SIG-M5 treated with dmso at 0.1 percent for 504 hours (cell line): ENCODE results near the gene SLIT3.

ENCODE experiments used
- DNase-seq: peaks from one replicate; lab custom pipeline; 2025; ENCODE audit not compliant: unreplicated experiment; lab: John Stamatoyannopoulos, UW

Gene SLIT3

DNA sequence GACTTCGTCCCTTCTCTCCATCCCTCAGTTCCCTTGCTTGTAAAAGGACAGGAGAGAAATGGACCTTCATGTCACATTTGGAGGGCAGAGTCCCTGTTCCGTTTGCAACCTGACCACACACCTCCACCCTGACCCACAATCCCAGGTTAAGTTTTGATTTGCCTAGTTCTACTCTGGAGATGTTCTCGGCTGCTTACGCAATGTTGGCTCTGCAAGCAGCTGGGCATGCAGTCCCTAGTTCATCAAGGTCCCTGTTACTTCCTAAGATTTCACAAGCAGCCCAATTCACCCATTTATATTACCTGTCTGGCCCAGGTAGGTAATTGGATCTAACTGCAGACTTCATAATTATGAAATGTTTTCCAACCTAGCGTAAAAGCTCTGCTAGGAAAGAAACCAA is 28.8 kb downstream of the SLIT3 start:
- no peak for DNase-seq

DNA sequence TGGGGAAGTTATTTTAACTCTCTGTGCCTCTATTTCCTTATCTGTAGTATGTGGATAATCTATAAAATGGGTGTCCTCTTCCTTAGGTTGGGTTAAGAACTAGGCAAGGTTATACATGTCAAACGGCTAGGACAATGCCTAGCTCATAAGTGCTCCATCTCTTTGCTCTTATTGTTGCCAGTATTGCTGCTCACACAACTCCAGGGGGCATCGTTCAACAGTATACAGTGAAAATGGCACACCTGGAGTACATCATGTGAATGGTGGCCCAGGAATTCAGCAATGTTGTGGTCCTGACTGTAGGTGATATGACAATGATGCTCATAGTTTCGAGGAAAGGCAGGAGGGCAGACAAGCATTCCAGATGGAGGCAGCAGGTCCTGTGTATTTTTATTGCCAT is 30.1 kb downstream of the SLIT3 start:
- no peak for DNase-seq

DNA sequence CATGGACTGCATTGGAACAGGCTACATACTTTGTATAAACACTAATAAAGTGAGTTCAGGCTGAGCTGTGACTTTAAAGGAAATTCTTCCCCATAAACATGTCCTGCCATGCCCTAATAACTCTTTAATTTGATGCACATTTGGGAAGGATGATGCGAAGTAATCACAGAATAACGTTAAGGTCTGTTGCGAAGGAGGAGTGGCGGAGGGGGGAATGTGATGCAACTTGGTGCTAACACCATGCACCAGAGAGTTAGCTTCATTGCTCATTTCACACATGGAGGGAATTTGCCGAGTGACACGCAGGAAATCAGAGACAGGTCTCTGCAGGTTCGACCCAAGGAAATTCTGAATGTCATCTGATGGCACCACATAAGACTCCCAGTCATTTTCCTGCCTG is 32.9 kb downstream of the SLIT3 start:
- DNase-seq = no peak

DNA sequence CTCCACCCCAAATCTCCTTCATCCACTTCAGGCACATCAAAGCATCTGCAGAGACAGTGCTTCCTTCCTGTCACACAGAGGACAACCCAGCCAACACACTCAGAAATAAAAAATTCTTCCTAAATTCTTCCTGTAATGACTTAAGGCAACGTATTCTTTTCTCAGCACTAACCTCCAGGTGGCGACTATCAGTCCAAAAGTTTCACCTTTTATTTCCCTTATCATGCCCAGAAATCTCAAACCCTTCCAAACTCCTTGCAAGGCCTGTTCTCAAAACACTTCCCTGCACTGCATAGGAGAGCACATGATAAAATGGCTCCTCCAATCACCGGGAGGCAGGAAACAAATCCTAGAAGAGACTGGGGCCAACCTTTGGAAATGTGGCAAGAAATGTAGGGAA is 35.1 kb downstream of the SLIT3 start:
- DNase-seq = peak; percentile 5

DNA sequence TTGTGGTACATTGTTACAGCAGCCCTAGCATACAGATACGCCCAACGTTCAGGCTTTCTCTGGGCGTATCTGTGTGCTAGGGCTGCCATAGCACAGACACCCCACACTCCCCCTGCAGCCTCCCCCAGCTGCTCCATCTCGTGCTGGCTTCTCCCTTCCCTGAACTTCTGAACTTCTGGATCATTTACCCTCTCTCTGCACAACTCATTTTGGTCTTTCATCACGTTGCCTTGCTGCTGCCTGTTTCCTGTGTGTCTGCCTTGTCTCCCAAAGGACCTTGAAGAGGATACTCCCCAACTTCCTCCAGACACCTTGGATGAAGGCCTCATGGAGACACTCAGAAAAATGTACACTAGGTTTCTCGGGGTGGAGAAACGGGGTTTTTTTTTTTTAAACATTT is 37.3 kb downstream of the SLIT3 start:
- DNase-seq = no peak

DNA sequence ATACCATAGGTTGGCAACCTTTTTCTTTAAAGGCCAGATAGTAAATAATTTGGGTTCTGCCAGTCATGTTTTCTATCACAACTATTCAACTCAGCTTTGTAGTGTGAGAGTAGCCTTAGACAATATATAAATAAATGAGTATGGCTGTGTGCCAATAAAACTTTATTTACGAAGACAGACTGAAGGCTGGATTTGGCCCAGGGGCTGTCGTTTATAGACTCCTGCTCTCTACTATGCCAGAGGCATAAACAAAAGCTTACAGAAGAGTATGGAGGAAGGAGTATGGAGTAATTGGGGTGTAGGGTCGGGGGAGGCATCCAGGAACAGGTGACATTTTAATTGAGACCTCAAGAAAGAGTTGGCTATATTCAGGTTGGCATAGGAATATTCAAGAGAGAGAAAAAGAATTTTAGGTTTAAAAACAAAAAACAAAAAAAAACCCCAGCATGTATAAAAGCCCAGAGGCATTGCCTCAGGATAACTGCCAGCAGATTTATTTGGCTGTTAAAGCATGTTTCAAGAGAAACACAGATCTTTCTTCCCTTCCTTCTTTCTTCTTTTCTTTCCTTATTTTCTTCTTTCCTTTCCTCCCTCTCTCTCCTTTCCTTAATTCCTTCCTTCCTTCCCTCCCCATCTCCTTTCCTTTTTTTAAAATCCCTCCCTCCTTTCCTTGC is 39.9 kb downstream of the SLIT3 start:
- no peak for DNase-seq

DNA sequence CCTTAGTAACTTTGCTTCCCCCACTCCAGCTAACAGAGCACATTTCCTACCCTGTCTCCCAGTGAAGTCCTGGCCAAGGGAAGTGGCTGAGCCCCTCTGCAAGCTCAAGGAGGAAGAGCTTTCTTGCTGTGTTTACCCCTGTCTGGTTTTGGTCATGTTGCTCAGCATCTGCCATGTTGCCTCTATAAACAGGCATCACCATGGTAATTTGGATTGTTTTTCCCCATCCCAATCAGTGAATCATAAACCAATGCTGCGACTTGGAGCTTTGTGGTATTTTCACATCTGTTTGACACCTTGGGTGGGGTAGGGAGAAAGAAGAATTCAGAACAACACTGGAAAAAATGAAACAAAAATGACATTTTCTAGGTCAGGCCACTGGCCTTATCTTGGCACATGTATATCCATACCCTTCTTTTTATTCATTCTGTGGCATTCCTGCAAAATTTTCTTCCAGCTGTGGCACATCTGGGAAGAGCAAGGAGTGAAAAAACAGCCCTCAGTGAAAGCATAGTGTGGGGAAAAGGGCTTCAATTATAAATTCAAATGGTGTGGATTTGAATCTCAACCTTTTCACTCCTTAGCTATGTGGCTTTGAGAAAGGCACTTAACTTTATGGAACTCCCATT is 42.5 kb downstream of the SLIT3 start:
- no peak for DNase-seq

DNA sequence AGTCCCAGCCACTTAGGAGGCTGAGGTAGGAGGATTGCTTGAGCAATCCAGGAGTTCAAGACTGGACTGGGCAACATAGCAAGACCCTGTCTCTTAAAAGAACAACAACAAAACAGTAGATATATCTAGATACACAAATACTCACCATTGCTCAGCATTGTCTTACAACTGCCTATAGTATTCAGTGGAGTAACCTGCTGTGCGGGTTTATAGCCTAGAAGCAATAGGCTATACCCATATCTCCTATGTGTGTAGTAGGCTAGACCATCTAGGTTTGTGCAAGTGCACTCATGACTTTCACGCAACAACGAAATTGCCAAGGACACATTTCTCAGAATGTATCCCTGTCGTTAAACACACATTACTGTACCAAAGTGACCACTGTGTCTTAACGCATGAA is 44.7 kb downstream of the SLIT3 start:
- DNase-seq = no peak

DNA sequence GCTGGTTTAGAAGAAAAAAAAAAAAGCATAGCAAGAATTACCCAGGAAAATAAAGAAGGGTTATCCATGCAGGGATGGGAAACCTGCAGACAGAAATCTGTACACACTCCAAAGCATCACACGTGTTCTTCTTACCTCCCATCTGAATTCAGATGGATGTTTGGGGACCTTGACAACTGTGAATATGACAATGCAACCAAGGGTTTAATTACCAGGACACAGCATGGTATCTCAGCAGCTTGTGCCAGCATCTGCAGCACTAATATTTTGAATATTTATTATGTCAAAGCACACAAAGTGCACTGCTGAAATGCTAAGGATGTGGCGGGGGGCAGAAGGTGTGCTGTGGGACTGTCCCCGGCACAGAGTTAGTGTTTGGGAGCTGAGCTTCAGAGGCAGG is 47.9 kb downstream of the SLIT3 start:
- no peak for DNase-seq

DNA sequence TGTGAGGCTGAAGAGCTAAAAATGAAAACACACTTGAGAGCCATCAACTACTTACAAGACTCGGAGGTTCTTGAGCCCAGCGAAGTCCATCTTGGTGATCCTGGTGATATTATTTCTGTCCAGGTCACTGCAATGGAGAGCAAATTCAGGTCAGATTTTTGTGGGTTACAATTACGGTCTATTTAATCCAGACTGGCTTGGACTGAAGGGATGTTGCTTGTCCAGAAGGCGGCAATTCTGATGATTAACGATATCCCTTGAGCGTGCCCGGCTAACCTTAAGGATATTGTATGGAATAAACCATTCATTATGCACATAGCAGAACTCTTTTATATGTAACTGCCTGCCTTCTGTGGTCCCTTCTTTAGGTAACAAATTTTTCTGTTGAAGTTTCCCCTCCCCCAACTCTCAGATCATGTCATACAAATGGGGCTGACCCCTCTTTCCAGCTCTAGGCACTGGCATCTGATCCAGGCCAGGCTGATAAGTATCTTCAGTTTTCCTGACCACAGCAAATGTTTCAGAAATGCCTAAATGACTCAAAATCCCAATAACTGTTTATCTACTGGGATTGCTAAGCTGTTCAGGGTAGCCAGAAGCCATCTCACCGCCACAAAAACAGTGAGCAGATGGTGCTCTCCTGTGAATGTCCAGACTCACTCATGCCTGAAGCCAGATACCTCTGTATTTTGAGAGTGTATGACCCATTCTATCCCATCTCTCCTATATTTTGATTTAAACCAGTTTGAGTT is 49.4 kb downstream of the SLIT3 start:
- no peak for DNase-seq

DNA sequence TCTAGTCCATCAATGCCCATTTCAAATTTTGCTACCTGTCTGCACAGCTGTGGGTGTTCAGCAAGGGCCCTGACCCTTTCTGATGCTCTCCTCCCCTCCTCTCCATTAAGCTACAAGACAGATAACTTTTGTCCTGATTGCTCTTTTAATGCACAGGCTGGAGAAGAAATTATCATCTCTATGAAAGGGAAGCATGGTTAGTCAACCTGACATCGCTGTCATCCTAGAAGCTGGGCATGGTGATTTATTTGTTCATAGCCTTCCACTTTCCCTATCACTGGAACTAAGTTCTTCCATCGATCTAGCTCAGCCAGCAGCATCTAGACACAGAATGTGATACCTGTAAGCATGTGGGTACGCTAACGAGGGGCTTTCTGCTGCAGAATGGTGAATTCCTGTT is 50.1 kb downstream of the SLIT3 start:
- DNase-seq = no peak

DNA sequence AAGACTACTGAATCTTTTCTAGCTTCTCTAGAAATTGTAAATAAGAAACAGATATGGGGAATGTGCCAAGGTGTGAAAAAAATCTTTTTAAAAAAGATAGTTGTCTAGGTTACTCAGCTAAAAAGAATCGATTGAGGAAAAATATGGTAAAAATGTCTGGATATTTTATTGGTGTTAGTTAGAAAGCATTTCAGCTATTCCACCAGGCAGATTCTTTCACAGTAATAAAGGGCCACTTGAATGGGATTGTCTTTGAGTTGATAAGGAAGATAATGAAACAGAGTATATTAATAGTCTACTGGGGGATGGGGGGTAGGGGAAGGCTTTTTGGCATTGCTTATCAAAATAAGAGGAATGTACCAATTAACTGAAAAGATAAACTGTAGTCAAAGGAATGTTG is 51.9 kb downstream of the SLIT3 start:
- DNase-seq = no peak

DNA sequence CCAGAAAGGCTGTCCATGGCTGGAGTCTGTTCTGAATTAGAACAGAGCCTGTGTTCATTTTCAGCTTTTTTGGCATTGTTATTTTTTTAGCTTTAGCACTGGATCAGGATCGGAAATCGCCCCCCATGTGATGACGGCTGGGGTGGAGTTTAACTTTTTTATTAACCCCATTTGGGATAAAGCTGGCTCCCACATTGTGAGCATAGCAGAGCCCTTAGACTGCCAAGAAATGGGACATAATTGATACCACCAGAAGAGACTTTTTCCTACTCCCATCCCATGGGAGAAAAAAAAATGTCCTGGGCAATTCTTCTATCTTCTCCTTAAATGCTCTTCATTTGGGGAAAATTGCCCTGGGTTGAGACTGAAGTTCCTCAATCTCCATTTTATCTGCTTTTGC is 52.4 kb downstream of the SLIT3 start:
- no peak for DNase-seq

DNA sequence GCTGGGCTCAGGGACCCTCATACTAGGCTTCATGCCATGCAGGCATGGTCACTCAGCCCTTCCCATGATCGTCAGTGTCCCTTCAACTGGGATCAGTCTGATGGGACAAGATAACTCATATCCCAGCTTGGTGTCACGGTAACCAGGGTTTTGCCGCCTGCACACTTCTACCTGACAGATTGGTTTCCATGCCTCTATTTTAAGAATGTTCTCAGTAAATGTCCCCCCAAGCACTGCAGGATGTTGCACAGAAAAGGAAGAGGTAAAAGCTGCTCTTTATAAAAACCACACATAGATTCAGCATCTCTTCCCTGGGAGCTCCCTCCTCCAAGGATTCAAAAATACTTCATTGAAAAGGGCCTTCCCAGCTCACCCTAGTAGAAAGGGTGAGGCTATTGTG is 56.1 kb downstream of the SLIT3 start:
- DNase-seq = no peak

DNA sequence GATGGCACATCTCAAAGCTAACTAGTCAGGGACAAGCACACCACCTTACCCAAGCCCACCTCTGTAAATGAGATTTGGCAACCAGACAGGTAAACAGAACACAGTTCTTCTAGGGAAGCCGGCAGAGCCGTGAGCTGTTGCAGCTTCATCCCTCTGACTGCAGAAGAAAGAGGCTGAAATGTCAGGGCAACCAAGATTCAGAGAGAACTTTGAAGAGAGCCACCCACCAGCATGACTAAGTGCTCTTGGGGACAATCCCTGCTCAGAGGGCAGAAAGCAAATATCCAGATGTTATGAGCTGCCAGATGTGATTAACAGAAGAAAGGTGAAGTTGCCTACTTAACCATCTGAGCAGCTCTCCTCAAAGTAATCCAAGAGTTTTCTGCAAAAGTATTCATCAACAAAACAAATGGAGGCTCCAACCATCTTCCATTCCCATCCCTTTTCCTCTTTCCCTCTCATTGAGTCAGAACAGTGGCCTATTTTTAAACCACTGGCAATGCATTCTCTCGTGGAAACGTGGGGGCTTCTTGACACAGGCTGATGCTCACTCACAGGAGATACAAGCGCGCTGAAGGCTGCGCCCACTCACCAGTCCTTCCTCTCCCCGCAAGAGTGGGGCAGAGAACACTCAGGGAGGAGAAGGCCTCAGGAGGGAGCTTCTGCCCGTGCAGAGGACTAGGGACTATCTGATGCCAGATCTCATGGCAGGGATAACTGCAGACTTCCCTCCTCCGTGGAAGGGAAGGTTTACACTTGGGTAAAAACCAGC is 57.1 kb downstream of the SLIT3 start:
- no peak for DNase-seq

DNA sequence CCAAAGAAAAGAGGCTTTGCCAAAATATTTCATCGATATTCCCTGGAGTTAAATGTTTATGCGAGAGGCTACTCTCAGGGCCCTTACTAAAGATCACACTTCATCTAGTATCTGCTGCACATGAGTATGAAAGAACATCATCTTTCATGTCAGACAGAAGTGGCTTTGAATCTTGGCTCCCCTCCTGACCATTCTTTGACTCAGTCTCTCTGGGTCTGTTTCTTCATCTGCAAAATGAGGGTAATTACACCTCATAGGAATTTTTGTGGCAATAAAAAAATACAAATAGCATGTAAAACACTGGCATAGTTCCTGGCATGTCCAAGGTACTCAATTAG is 58.1 kb downstream of the SLIT3 start:
- DNase-seq = no peak

DNA sequence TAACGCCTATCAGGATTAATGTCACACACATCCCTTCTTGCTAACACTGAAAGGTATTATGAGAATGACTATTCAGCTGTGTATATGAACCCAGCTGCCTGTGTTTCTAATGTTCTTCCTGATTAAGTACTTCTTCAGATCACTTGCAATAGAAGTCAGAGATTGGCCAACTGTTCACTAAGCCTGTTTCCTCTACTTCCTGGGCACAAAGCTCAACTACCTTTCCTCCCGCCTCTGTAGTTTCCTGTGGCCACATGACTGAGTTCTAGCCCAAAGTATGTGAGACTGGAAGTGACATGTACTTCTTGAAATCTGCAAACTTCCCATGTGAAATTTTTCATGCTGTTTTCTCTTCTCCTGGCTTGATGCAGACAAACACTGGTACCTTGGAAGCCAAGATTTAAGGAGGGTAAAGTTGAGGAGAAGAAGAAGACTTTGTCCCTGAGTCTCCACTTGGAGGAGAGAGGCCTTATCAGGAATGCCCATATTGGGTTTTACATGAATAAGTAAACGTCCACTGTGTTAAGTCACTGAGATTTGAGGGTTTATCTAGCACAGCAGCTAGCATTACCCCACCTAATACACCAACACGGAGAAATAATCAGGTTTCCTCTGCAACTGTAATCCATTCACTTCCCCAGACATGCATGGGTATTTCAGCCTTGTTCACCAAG is 58.6 kb downstream of the SLIT3 start:
- no peak for DNase-seq

DNA sequence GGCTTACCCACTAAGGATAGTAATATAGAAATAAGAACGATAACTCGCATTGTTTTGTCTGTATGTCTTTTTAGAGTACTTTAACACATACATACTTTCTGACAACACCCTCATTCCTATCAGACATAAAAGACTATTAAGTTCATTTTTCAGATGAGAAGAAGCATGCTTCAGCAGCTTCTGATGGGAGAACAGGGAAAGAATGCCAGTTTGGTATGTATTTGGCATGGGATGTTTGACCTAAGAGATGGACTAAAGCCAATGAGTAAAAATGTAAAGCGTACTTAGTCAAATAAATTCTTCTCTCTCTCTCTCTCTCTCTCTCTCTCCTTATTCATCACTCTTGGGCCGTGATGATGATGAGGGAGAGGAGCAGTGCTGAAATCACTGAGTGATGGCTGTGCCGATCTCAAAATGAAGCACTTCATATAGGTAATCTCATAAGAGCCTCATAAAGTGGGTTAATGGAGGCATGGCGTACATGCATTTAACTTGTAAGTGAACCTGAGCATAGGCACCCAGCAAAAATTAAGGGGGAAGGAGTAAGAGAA is 71.5 kb downstream of the SLIT3 start:
- DNase-seq = no peak

DNA sequence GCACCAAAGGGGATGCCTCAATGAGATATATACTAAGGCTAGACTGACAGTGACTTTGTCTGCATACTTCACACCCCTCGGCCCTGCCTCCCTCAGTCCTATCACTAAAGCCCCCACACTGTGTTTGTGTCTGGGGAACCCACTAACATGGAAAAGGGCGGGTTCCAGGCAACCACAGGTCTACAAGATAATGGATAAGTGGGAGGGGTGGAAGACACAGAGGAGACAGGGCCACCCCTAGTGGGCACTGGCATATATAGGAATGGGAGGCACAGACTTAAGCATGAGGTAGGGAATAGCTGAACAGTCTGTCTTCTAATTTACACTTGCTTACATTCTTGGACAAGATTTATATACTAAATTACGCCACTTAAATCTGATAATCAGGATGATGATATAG is 74.0 kb downstream of the SLIT3 start:
- DNase-seq = no peak

DNA sequence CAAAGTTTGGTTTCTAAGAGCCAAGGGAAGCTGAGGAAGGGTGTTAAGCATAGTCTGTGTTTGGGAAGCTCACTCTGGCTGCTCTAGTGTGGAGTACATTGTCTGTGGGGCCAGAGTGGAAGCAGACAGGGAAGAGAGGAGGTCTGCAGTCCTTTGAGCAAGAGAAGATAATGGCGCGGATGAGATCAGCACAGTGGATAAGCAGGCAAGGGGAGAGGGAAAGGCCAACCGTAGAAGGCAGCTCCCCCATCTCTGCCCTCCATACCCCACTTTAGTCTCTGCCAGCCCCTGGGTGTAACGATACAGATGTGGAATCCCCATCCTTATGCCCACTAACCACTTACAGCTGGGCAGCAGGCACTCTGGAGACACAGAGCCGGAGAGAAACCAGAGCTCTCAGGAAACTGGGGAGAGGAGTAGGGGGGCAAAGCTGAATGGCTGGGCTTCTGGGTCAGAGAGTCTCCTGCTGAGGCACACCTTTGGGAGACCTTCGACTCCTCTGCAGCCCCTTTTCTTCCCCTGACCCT is 75.0 kb downstream of the SLIT3 start:
- DNase-seq = no peak

DNA sequence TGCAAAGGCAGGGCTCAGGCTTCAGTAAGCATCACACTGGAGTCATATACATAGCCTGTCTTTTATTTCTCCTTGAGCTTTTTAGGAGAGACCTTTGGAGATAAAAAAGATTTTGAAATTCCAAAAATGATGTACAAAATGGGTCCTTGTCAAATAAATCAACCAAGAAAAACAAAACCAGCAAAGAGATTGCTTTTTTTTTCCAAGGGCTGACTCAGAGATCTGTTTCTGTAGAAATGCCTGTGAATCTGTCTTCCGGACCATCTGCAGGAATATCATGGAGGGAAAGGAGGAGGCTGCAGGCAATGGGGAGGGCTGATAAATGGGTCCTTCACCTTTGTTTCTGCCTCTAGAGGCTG is 77.4 kb downstream of the SLIT3 start:
- no peak for DNase-seq
